ENCODE measurements around the gene MYOCD.

The MYOCD gene

DNA sequence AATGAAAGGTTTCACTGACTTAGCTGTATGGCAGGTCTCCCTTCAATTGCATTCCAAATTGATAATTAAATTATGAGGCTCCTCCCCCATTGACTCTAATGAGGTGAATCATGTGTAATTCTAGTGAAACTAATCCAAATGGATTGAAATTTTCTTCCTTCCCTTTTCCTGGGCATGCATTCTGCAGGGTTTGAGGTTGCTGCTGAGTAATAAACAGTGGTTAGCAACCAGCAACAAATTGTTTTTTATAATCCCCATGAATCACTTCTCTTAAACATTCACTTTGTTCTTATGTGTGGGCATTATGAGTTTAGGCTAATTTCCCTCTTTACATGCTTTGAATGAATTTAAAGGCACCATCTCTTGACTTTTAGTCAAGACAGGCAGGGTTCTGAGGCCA, 43.4 kb downstream of the MYOCD start:
- DNase-seq (ENCODE audit: low read depth in 1 of 2, low spot score in 1 of 2): no peak

DNA sequence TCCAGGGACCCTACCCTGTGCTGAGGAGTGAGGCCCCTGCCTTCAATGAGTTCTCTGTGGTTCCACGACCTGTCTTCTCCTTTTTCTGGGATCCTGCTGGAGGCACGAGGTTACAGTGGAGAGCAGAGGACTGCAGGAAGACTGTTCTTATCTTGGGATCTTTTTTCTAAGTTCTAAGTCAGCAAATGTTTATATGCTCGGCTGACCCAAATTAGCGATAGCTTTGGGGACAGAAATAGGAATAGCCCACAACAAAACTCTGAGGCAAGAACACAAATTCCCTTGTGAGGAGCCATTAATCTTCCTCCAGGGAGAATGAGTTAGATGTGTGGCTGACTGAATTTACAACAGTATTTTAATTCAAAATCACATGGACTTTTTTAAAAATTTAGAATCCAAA, 46.7 kb downstream of the MYOCD start:
- DNase-seq (ENCODE audit: low read depth in 1 of 2, low spot score in 1 of 2): no peak

DNA sequence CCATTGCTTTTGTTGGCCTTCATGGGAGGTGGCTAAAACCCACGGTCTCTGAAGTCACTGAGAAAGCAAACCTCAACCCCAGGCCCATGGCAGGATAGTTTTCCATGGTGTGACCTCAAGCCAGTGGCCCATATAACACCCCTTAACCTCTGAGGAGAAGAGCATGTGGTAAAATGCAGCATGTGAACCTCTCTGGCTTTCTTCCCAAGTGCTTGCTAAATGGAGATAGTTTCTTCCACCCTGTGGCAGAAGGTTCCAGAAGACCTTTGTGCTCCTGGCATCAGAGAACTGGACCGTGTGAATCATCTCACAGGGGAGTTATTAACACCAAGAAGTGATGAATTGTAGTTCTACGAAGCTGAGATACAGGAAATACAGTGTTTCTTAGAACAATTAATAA, 47.3 kb downstream of the MYOCD start:
- DNase-seq (ENCODE audit: low read depth in 1 of 2, low spot score in 1 of 2): no peak

DNA sequence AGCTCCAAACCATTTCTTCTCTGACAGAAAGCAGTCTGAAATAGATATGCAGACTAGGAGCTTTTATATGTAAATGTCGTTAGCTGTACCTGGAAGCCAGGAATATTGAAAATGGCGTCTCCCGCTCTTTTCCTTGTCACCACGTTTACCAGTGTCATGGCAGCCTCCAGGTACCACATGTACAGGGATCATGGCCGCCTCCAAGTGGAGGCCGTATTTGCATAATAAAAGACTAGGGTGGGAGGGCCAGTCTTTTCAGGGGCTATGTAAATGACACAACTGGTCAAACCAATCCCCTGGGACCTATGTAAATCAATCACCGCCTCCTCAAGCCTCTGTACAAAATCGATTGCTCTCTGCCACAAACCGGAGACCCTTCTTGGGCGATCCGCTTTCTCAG, 54.3 kb downstream of the MYOCD start:
- DNase-seq (ENCODE audit: low read depth in 1 of 2, low spot score in 1 of 2): no peak

DNA sequence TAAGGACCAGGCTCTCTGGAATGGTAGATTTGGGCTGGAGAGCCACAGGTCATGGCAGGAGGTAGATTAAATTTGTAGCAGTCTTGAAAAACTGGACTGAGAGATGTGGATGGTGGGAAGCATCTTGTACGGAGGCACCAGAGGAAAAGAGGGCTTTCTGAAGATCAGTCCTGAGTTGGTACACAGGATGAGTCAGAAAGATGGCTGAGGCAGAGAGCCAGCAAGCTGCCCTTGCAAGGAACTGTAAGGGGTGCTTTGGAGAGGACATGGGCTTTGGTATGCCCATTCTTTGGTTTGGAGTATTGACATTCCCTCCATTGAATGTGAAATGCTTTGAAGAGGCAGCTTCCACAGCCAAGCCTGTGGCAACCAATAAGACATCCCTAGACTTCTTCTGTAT, 55.9 kb downstream of the MYOCD start:
- DNase-seq (ENCODE audit: low read depth in 1 of 2, low spot score in 1 of 2): no peak

DNA sequence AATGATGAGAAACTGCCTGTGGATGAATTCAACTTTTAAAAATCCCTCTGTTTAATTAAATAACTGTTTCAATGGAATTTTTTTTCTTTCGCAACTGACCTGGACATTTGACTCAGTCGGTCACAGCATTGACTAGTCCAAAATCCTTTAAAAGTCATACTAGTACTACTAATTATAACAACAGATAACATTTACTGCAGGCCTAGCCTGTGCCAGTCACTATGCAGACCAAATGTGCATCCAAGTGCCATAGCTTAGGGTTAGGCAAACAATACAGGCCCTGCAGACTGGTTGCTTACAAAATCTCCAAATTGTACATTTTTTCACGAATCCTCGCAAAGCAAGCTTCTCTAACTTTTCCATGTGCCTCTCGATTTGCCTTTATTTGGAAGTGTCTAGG, 56.6 kb downstream of the MYOCD start:
- DNase-seq (ENCODE audit: low read depth in 1 of 2, low spot score in 1 of 2): no peak

DNA sequence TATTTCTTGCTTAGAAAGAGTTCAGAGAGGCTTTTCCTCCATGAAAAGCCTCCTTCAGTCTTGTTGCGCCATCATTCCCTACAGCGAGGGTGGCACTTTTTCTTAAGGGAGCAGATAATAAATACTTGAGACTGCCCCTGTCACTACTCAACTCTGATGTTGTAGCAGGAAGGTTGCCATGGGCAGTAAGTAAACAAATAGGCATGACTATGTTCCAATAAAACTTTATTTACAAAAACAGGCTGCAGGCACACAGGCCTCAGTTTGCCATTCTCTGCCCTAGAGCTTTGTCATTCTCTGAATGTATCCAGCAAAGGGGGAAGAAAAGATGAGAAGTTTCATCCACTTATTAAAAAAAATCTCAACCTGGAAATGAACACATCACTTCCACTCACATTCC, 60.4 kb downstream of the MYOCD start:
- no peak for DNase-seq (ENCODE audit: low read depth in 1 of 2, low spot score in 1 of 2)

DNA sequence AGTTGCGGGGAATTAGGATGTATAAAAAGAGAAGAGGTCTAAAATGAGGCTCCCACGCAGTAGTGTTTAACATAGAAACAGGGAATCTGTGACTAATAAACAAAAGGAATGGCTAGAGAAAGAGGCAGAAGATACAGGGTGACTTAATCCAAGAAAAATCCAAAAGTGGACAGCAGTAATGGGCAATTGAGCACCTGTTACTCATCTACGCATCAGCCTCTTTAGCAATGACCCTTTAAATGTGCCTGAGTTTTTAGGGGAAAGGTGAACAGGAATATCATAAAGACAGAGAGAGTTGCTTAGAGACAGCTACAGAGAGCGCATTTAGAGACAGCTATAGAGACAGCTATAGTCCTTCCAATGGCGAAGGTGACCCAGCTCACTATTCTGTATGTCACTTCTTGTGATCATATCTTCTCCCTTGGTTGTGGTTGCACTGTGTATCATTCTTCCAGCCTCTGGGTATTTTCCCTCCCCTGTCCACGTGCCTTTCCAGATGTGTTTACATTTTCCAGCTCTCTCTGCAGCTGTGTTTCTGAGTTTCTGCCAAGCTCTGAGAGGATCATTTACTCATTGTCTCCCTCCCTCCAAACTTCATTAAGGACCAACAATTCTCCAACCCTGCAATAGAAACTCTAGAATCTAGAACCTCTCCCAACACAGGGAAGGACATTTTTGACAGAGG, 61.5 kb downstream of the MYOCD start:
- no peak for DNase-seq (ENCODE audit: low read depth in 1 of 2, low spot score in 1 of 2)

DNA sequence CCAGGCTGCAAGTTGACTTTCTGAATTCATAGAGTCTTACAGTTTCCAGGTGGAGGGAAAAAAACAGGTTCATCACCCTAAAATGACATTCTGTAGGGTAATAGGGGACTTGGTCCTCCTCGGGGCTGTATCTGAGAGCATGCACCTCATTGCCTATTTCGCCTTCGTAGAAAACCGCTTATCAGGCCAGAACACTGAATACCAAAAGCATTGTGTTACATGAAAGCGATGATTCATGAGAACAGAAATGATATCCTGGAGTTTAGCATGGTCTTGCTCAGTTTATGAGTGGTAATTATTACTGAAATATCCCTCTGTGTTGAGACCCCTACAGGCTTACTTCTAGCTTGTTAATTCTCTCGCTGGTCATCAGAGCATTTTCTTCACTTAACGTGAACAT, 62.2 kb downstream of the MYOCD start:
- DNase-seq (ENCODE audit: low read depth in 1 of 2, low spot score in 1 of 2): no peak

DNA sequence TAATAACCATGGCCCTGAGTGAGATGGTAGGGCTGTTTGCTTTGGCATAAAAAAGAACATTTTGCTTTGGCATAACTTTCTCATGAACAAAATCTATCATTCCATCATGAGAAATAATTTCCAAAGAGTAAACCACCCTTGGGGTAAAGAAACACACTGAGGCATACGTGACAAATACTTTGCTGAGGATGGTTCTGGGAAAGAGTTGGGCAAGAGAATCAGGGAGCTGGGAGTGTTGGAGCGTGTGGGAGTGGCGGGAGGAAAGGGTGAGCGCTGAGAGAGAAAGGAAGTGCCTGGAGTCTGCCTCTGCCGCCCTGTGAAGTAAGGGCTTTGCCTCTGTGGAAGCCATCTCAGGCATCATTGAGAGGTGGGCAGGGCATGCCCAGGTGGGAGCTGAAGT, 63.4 kb downstream of the MYOCD start:
- no peak for DNase-seq (ENCODE audit: low read depth in 1 of 2, low spot score in 1 of 2)

DNA sequence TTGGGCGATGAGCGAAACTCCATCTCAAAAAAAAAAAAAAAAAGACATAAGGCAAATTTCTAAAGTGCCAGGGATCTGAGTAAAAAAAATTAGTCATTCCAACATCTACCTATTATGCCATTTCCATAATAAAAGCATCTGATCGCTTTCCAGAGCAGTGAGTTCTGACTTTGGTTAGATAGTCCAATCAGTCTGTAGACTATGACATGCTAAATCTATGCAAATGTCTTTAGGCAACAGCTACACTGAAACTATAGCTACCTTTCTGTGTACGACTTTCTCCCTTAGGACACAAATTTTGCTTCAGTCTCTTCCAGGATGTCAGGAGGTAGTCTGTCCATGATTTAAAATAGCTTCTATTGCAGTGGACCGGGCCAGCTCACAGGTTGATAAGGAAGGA, 64.7 kb downstream of the MYOCD start:
- no peak for DNase-seq (ENCODE audit: low read depth in 1 of 2, low spot score in 1 of 2)

DNA sequence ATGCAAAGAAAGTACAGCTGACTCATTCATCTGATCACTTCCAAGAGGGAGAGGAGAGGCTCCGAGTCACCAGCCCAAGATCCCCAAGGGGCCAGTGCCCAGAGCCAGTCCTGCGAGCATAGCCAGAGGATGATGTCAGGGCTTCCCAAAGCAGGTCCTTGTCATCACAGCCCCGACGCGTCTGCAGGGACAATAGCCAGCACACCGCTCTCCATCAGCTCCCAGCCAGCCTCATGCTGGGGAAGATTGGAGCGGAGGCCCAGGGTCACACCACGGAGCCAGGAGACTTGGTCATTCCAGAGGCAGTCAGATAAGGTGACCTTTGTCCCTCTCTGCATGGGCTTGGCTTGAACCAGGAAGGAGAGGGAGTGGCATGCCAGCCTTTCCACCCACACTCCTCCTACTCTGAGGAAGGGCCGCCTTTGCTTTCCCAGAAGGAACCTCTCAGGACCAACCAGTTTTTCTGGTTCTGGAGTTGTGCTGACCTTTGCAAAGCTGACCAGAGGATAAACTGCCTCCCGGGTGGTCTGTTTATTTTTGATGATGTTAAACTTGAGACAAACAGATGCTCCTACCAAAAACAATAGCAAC, 65.3 kb downstream of the MYOCD start:
- DNase-seq (ENCODE audit: low read depth in 1 of 2, low spot score in 1 of 2): no peak

DNA sequence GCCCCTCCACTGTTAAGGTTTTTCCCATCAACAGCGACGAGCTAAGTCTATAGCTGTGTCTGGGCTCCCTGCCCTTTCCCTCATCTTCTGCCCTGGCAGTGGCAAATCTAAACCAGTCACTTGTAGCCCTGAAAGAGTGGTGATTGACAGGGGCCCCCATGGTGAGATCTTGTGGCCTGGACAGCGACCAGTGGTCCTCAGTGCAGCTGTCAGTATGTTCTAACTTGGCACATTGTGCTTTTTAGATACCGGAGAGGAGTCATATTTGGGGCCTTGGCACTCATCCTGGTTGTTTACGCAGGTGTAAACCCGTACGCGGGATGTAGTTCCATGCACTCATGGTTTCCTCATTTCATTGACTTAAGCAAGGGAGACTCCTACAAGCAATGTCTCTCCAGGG, 66.1 kb downstream of the MYOCD start:
- no peak for DNase-seq (ENCODE audit: low read depth in 1 of 2, low spot score in 1 of 2)

DNA sequence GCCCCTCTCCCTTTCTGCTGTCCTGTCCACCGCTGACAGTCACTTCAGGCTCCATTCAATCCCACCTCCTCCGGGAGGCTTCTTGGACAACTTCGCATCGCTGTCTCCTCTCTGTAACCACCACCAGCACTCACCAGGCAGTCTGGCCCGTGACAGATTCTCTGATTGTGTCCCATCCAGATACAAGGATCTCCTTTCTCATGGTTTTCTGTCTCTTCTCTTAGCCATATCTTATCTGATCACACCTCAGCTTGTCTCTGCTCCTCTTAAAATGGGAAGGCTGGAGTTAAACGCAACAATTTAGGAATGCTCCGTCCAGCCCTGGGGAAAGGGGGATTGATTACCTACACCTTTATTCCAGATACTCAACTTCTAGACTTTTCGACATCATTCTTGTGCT, 66.7 kb downstream of the MYOCD start:
- DNase-seq (ENCODE audit: low read depth in 1 of 2, low spot score in 1 of 2): no peak

DNA sequence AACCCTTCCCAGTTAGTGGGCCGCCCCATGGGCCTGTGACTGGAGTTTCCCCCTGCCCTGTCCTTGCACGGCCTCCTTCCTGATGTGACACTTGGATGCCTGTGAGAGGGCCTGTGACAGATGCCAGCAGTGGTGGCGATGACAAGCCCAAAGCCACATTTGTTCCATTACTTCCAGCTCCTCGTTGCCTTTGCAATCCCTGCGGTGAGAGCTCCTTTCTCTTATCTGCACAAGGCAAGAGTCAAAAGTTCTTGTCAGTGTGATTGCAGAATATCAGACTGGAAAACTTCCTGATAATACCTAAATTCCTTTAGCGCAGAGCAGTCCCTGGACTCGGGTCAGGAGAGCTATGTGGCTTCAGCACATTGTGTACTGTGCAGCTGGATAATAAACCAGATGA, 69.2 kb downstream of the MYOCD start:
- DNase-seq (ENCODE audit: low read depth in 1 of 2, low spot score in 1 of 2): no peak

DNA sequence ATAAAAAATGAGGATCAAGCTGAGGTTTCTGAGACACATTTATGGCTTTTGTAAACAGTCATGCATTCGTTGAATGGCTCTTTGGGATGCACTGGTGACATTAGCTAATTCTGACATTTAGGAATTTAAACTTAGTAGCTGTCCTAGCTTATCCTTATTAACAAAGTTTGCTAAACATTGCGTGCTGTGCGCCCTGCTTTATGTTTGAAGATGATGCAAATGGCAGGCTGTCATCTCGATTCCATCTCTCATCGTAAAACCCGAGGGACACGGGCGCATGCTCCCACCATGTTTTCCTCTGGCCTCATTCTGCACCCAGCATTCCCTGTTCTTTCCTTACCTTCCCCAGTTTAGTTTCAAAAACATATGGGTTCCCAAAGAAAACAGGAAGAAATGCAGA, 69.8 kb downstream of the MYOCD start:
- DNase-seq (ENCODE audit: low read depth in 1 of 2, low spot score in 1 of 2): no peak

DNA sequence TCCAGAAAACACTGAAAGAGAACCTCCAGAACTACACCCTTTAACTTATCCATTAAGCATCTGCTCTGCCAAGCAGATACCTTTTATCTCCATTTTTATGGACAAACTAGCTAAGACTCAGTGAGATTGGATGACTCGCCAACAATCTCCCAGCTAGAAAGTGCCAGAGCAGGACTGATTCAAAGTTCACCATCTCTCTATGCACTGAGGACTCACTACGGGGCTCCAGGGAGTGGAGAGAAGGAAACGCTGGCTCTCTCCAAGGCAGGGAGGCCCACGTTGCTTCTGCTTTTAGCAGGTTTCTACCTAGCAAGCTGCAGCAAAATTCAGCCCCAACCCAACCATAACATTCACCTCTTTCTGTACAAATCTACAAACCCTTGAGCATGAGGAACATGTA, 70.8 kb downstream of the MYOCD start:
- DNase-seq (ENCODE audit: low read depth in 1 of 2, low spot score in 1 of 2): no peak

DNA sequence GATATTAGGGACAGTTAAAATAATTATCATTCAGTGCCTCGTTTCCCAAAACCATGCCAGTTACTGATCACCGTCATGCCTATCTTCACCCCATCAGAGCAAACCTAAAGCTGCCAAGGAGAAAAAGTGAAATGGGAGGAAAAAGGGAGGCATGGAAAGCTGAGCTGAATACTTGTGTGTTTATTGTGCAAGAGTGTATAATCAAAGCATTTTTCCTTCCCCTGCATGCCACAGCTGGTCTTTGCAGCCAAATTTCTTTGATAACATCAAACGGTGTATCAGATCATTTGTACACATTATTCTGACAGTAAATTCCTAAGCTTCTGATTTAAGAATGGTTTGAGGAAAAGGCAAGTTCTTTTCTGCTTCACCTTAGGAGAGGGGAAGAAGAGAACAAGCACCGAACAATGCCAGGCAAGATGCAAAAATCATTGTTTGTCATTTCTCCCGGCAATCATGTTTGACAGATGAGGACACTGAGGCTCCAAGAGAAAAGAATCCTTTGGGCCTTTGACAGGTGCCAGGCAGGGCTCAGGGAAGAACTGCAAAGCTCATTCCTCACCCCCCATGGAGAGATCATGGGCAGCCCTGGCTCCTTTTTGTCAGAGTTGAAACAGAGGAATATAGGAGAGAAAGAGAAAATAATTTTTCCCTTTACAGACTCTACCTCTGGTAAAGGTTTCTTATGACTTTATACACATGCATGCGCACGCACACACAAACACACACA, 72.2 kb downstream of the MYOCD start:
- DNase-seq (ENCODE audit: low read depth in 1 of 2, low spot score in 1 of 2): no peak

DNA sequence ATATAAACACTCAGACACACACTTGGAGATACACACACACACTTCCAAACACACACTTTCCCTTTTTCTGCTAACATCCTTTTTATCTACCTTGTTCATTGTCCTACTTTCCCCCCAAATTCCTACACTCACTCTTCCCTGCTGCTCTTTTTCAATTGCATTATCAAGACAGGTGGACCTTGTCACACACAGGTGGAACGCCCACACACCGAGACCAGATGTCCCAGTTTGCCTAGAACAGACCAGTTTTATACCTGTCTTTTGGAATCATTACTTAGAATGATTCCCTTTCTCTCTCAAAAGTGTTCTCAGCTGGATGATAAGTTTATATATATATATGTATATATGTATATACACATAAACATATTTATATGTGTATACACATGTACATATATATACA, 72.9 kb downstream of the MYOCD start:
- no peak for DNase-seq (ENCODE audit: low read depth in 1 of 2, low spot score in 1 of 2)

DNA sequence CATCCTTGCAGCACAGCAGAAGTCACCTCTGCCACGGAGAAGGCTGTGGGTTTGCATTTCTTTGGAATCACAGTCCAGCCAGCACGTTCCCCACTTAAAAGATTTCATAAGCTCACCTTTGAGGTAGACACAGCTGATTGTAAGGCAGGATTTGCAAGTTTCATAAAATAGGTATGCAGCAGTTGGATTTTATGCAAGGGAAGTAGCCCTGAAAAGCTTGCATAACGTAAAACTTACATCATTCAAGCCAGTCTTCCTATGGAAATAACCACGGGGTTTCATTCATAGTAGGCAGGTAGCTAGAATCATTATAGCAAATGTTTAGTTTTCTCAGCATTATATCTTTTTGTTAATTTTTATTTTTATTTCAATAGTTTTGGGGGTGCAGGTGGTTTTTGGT, 73.8 kb downstream of the MYOCD start:
- no peak for DNase-seq (ENCODE audit: low read depth in 1 of 2, low spot score in 1 of 2)

DNA sequence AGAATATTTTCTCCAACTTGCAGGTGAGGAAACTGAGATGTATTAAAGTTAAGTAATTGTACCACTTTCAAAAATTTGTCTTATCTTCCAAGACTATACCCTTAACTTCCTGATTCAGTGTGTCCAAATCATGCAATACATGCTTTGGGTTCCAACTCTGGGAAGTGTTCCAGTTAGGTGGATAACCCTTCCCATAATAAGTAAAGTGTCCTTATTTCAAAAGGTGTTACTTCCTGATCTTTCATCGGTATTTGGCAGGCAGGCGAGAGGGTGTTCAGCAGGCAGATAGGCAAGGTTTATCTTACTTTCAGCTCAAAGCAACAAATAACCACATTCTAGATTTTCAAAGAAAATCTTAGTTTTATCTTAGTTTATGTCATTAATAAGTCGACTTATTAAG, 77.4 kb downstream of the MYOCD start:
- no peak for DNase-seq (ENCODE audit: low read depth in 1 of 2, low spot score in 1 of 2)

DNA sequence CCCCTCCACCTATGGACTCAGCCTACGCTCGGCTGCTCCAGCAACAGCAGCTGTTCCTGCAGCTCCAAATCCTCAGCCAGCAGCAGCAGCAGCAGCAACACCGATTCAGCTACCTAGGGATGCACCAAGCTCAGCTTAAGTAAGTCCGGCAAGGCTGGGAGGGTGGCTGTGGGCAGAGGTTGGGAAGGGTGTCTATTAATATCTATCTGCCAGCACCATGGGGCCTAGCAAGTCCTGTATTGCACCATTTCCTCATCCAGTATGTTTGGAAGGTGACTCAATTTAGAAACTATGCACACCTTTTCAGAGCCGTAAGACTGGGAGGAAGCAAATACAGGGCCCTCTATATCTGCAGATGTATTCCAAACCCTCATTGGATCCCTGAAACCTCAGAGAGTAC, 78.6 kb downstream of the MYOCD start:
- no peak for DNase-seq (ENCODE audit: low read depth in 1 of 2, low spot score in 1 of 2)

DNA sequence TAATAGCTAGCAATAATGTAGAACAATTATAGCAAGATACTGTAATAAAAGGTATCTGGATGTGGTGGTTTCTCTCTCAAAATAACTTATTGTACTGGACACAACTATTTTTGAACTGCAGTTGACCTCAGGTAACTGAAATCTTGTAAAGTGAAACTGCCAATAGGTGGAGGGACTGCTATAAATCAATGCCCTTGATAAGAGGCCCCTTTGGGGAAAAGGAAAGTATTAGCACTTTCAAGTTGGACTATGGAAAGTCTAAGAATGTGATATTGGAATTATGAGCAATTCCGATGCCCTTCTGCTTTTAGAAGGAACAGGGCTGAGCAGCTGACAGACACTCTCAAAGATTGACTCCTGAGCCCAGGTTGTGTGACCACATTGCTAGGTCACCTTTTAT, 79.1 kb downstream of the MYOCD start:
- DNase-seq (ENCODE audit: low read depth in 1 of 2, low spot score in 1 of 2): no peak
